Lung microvascular endothelial cell (primary cell): ENCODE measurements around the gene KRT8. TPM values are rescaled to one million over a fixed set of nuclear protein-coding genes. Genes with fewer than 3 reads are reported as not detected.
A peak's percentile ranks its signal among the peaks of the same experiment; 100 is the strongest.
"Not testable (repeated sequence)": the region's sequence is repeated elsewhere in the genome, so short reads cannot be mapped to it uniquely, and the experiment has no call there.

Experiments used
- DNase-seq, 2 donors: peaks; one replicate each; pipeline versions ENCODE4 v3.0.0 to v3.0.0-alpha.2; 2010; ENCODE audit warnings: low read depth in 2 of 2
- total RNA-seq: library from RNA; depleted of rRNA; stranded (reverse); fragments of >200 nt; gene quantifications from 2 replicates; pipeline ENCODE4 v1.2.1, GENCODE V29; 2014

The KRT8 gene
- total RNA-seq, 1 donor from 2014 or later = 11.3 TPM

GRCh38 chr12:52874573-52875435 lies 30.1 kb downstream of the KRT8 start:
- DNase-seq = peak in 1 of 2 donors; percentile 45

DNA sequence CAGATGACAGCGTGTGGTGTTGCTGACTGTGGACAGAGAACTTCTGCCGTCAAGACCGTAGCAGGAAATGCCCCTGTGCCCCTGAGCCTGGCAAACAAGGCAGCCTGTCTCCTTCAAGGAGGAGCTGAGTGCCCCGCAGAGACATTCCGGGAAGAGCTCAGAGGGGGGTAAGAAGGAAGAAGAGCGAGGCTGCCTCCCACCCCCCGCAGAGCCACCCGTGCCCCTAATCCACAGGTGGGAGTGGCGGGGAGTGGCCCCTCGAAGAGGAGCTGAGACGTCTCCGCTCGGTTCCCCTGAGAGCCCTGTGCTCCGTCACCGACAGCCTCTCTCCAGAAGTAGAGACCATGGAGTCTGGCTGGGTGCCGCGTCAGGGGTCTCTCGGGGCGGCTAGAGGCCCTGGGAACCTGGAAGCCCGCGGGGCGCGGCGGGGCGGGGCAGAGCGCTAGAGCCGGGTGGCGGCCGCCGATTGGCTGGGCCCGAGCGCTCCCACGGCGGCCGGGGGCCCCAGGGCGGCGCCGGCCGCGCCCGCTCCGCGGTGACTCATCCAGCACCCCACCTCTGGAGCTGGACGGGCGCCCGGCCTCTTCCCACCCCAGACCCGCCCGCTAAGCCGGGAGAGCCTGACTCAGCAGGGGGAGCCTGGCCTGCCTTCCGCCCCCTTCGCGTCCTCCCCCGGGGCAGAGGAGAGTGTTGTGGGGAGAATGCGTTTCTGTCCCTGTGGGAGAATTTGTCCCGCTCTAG lies 30.9 kb downstream of the KRT8 start:
- DNase-seq = peak; percentile 88 to 96

DNA sequence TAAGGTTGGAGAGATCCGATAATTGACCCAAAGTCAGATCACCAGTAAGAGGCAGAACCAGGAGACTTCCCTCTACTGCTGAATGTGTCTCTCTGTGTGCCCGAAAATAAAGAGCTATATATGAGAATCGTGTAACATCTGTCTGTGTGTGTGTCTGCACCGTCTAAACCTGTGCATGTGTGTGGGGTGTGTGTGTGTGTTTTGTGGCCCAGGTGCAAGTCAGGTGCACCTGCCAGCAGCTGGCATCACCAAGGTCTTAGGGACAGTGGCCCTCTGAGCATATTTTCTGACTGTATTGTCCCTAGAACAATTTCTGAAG lies 31.4 kb downstream of the KRT8 start:
- no peak for DNase-seq

DNA sequence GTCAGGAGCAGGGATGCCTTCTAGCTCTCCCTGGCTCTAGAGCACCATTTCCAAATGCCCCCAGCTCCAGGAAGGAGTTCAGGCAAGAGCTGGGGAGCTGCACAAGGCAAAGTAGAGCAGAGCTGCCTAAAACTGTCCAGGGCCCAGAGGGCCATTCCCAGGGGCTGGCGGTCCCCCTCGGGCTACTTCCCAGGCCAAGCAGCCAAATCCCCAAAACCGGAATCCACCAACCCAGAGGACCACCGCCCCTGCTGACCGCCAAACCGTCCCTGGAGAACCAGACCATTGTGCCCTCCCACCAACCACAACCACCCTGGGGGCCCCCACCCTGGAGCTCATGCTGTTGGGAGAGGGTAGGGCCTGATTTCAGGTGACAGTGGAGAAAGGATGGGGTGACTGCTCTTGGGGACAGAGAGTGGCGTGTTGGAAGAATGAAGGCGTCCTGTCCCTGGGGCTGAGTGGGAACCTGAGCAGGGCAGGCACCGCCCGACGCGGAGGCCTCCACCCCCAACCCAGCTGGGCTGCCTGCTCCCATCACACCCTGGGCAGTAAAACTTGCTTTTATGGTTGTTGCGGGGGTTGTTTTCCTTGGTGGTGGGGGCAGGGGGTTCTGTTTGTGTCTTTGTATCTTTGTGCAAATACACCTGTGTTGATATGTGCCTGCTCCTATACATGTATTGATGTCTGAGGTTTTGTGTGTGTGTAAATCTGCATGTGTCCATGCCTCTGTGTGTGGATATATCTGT lies 32.1 kb downstream of the KRT8 start:
- no peak for DNase-seq

DNA sequence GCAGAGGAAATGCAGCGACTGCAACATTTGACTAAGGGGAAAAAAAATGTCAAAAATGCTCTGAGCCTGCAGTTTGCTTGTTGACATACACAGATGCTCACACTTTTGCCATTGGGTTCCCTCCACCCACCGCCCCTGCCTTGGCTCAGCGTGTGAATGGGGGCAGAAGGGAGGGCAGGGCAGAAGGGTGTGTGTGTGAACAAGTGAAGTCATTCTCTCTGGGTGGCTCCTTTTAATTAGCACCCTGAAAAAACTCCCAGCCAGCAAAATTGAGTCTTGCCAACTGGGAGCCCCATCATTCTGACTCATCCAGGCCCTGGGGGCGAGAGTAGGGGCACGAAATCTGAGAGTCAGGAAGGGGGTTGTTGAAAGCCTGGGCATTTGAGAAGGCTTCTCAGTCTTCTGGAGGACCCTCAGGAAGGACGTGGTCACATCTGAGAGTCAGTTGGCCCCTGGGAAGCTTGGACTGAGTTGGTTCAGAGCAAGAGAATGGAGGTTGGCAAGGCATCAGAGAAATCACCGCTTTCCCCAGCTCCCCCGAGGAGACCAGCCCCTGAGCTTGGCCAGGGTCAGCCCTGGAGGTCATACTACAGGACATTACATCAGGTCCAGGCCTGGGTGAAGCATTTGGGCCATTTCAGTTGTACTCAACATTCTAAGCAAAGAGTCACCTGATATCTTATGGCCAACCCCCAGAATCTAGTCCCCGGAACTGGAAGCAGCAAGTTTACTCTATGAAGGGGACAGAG lies 33.4 kb downstream of the KRT8 start:
- peak; percentile 65 to 80 for DNase-seq

DNA sequence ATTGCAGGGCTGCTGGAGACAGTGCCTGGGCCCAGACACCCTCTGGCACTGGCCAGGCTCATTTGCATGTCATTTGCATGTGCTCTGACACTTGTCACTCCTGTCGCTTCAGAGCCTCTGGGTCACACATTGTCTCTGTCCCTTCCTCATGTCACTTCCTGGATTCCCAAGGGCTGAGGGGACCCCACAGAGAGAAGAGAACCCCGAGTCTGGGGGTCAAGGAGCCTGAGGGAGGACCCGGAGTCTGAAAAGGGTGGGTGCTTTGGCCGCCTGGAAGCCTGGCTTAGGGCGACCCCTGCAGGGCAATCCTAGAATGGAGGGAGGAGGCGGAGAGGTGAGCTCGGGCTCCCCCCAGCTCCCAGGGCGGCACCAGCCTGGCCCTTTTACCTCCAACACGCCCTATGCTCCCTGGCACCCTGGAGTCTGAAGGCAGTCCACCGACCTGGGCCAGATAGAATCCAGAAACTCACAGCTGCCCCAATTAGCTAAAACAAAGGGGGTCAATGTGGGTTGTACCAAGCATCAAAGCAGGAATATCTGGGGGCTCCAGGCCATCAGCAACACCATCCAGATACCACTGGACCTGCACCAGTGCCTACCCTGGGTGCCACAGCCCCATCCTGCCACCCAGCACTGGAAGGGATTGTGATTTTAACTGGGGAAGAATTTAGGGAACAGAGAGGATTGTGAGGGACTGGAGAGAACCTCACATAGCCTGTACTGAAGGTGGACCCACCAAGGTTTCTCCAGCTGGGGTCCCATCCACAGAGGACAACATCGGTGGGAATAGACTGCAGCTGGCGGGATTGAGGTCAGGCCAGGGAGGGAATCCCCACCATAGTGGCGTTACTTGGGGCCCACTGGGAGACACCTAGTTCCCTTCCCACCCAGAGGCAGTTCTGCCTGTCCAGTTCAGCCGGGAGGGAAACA lies 34.2 kb downstream of the KRT8 start:
- peak; percentile 57 to 58 for DNase-seq

GRCh38 chr12:52867642-52868041 lies 37.2 kb downstream of the KRT8 start:
- DNase-seq = peak; percentile 40 to 51

DNA sequence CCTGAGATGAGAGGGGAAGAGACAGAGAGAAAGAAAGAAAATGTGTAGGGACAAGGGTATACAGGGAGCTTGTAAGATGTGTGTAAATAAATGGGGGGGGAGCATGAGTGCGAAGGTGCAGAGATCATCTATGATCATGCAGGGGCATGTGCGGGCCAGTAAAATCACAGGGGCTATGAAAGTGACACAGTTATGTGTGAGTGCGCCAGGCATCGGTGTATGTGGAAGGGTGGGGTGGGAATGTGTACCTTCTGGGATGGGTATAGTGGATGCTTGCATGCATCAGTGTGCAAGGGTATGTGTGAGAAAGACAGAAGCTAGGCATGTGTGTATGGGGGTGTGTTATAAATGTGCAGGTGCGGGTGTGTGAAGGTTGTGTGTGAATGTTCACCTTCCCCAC lies 37.7 kb downstream of the KRT8 start:
- DNase-seq = no peak

DNA sequence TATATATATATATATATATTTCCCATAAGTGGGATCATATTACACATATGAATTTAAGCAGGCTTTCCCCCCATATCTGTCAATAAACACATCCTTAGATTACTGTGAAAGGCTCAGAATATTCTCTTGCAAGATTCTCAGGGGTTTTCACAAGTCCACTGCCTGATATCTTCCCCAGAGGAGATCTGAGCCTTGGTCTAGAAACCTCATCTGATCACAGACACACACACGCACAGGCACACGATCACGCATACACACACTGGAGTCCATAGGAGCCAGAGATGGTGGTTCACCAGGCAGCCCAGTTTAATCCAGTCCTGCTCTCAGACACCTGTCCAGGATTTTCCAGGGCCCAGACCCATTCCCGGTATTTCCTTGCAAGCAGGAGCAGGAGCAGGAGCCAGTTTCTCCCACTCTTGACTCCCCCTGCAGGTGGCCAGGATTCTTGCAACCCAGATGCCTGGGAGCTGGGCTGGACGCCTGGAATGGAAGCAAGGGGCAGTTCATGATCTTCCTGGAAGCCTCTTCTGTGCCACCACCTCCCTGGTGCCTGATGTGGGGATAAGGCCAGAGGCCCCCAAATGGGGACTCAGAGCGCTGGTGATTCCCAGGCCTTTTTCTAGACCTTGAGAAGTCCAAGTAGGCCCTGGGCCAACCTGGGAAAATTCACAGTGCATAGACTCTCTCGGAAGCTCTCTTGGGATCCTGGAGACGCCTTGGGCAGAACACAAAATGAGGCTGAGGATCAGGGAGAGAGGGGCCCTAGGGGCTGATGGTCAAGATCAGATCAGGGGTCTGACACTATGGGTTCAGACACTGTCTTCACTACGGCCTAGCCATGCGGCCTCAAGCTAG lies 39.6 kb downstream of the KRT8 start:
- DNase-seq = peak; percentile 74 to 86

GRCh38 chr12:52862023-52862422 lies 42.9 kb downstream of the KRT8 start:
- DNase-seq = no peak

DNA sequence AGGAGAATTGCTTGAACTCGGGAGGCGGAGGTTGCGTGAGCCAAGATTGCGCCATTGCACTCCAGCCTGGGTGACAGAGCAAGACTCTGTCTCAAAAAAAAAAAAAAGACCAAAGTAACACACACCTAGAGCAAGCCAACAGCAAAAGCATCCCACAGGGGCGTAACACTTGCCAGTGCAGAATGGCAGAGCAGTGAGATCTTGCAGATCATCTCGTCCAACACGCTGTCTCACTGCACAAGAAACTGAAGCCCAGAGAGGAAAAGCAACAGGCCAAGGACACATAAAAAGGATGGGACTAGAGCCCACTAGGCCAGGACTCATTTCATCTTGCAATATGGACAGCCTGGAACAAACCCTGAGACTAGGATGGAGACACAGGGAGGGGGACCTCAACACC lies 43.4 kb downstream of the KRT8 start:
- DNase-seq = no peak

DNA sequence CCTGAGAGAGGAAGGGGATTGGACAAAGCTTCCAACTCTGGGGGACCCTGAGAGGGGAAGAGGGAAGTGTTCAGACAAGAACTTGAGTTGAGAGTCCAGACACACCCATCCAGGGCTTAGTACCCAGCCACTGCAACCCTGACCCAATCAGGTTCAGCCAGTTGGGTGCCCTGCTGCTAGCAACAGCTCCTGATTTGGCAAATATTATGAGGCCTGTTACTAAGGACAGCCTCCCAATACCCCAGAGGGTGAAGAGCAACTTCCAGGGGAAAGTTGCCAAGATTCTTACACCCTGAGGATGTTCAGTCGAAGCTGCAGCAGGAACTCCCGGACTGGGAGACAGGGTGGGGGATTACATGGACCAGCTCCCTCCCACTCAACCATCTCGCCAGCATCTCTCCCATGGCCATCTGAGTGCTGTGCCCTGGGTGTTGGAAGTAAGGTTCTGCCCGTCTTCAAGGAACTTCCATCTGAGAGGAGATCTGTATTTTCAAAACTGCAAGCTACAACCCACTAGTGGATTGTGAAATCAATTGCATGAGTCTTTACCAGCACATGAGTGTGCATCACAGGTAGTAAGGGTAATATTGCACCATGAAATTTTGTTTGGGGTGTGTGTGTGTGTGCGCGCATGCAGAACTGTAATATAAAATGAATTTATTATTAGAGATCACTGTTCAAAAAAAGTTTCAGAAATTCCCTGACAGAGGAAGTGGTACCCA lies 44.6 kb downstream of the KRT8 start:
- DNase-seq = peak in 1 of 2 donors; percentile 16

GRCh38 chr12:52857500-52857899 lies 47.4 kb downstream of the KRT8 start:
- no peak for DNase-seq

GRCh38 chr12:52856787-52857186 lies 48.1 kb downstream of the KRT8 start:
- DNase-seq = no peak

DNA sequence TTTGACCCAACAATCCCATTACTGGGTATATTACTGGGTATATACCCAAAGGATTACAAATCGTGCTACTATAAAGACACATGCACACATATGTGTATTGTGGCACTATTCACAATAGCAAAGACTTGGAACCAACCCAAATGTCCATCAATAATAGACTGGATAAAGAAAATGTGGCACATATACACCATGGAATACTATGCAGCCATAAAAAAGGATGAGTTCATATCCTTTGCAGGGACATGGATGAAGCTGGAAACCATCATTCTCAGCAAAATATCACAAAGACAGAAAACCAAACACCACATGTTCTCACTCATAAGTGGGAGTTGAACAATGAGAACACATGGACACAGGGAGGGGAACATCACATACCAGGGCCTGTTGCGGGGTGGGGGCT lies 48.8 kb downstream of the KRT8 start:
- DNase-seq = not testable (repeated sequence)

- no peak for DNase-seq
Observed at GRCh38 chr12:52851787-52852186, 53.1 kb downstream of the KRT8 start.

- DNase-seq = no peak
Observed at GRCh38 chr12:52850681-52851080, 54.2 kb downstream of the KRT8 start.

DNA sequence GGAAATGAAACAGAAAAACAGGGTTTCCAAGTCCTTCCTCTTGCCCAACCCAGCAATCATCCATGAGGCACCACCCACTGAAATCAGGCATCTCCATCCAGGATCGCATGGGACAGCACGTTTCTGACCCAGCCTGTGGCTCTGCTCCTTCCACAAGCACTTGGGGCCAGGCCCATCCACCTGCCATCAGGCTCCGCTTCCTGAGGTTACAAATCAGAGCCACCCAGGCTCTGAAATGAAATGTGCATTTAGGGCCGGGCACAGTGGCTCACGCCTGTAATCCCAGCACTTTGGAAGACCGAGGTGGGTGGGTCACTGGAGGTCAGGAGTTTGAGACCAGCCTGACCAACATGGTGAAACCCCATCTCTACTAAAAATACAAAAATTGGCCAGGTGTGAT lies 55.4 kb downstream of the KRT8 start:
- DNase-seq = no peak
